Measurements from ENCODE around the gene PPM1D.
A peak's percentile ranks its signal among the peaks of the same experiment; 100 is the strongest.
"Not testable (repeated sequence)": the region's sequence is repeated elsewhere in the genome, so short reads cannot be mapped to it uniquely, and the experiment has no call there.

Gene PPM1D

DNA sequence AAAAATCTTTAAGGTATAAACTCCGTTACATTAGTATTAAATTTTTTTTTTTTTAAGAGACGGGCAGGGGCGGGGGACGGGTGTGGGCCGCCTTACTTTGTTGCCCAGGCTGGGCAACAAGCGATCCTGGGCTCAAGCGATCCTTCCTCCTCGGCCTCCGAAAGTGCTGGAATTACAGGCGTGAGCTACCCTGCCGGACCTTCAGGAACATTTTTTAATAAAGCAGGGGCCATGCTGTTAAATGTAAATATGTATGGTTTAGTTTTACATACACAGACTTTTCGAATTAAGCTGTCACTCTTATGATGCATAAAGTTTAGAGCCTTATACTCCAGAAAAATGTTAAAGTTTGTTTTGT lies 2.4 kb downstream of the PPM1D start:
- Histone ChIP-seq H3K27ac (ENCODE audit: low read depth, low read length) (no peak overlapping the region), H3K4me1 (ENCODE audit: control insufficient read depth, low read length) (peaks cover 25% of the 10 kb centered on the region), H3K79me2 (ENCODE audit: control insufficient read depth, low read length) (peaks cover 73% of the 10 kb centered on the region), H3K9me2 (replicated peaks; ENCODE audit: control insufficient read depth, low read length) (no peaks in the 10 kb centered on the region), H3K36me3 (ENCODE audit: control insufficient read depth, low read length) (peaks cover 4% of the 10 kb centered on the region; the same call in 1 of the 2 replicates), H3K4me2 (ENCODE audit: low read length) (peak overlapping the region; percentile 78), H3K27me3 (ENCODE audit: control insufficient read depth, low read length) (no peaks in the 10 kb centered on the region), H3K4me3 (ENCODE audit: low read length) (peak overlapping the region; percentile 85), H4K20me1 (ENCODE audit: control insufficient read depth, insufficient read depth, low read depth, low read length) (peaks cover 17% of the 10 kb centered on the region), H3F3A (ENCODE audit: control insufficient read depth, insufficient read depth) (peaks cover 7% of the 10 kb centered on the region), H3K9me3 (ENCODE audit: control insufficient read depth, insufficient read depth, low read length) (no peaks in the 10 kb centered on the region)
- TF ChIP-seq, protein P1, sequence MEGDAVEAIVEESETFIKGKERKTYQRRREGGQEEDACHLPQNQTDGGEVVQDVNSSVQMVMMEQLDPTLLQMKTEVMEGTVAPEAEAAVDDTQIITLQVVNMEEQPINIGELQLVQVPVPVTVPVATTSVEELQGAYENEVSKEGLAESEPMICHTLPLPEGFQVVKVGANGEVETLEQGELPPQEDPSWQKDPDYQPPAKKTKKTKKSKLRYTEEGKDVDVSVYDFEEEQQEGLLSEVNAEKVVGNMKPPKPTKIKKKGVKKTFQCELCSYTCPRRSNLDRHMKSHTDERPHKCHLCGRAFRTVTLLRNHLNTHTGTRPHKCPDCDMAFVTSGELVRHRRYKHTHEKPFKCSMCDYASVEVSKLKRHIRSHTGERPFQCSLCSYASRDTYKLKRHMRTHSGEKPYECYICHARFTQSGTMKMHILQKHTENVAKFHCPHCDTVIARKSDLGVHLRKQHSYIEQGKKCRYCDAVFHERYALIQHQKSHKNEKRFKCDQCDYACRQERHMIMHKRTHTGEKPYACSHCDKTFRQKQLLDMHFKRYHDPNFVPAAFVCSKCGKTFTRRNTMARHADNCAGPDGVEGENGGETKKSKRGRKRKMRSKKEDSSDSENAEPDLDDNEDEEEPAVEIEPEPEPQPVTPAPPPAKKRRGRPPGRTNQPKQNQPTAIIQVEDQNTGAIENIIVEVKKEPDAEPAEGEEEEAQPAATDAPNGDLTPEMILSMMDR (IDR thresholded peaks at IDR 0.05; ENCODE audit: low read depth, low read length, poor library complexity, severe bottlenecking) = no peak
- no peak for TF ChIP-seq EZH2phosphoT487 (IDR thresholded peaks at IDR 0.05; ENCODE audit: borderline replicate concordance, low read length)

DNA sequence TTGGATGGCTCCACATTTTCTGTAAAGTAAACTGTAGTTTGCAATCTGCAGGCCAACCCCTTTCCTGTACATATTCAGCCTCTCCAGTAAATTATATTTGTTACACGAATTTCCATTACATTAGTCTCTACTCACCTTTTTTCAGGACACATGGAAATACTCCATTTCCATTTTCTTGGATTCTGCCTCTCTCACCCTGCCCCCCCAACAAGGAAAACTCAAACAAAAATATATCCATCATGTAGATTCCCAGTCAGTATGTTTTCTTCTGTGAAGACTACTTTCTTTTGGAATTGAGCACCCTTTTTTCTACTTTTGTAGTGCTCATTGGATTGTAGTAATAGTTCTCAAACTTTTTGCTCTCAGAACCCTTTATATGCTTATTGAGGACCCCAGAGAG lies 2.9 kb downstream of the PPM1D start:
- Histone ChIP-seq H3K27me3 (ENCODE audit: control insufficient read depth, low read length) (no peaks in the 10 kb centered on the region), H3K4me2 (ENCODE audit: low read length) (peak overlapping the region; percentile 78), H3K4me1 (ENCODE audit: control insufficient read depth, low read length) (peaks cover 24% of the 10 kb centered on the region), H3K79me2 (ENCODE audit: control insufficient read depth, low read length) (peaks cover 78% of the 10 kb centered on the region), H4K20me1 (ENCODE audit: control insufficient read depth, insufficient read depth, low read depth, low read length) (peaks cover 17% of the 10 kb centered on the region), H3K4me3 (ENCODE audit: low read length) (peak overlapping the region; percentile 85), H3F3A (ENCODE audit: control insufficient read depth, insufficient read depth) (peaks cover 7% of the 10 kb centered on the region), H3K9me2 (replicated peaks; ENCODE audit: control insufficient read depth, low read length) (no peaks in the 10 kb centered on the region), H3K36me3 (ENCODE audit: control insufficient read depth, low read length) (peaks cover 4% of the 10 kb centered on the region; the same call in 1 of the 2 replicates), H3K9me3 (ENCODE audit: control insufficient read depth, insufficient read depth, low read length) (no peaks in the 10 kb centered on the region), H3K27ac (ENCODE audit: low read depth, low read length) (no peak overlapping the region)
- TF ChIP-seq, protein P1 (IDR thresholded peaks at IDR 0.05; ENCODE audit: low read depth, low read length, poor library complexity, severe bottlenecking) = no peak
- no peak for TF ChIP-seq EZH2phosphoT487 (IDR thresholded peaks at IDR 0.05; ENCODE audit: borderline replicate concordance, low read length)

DNA sequence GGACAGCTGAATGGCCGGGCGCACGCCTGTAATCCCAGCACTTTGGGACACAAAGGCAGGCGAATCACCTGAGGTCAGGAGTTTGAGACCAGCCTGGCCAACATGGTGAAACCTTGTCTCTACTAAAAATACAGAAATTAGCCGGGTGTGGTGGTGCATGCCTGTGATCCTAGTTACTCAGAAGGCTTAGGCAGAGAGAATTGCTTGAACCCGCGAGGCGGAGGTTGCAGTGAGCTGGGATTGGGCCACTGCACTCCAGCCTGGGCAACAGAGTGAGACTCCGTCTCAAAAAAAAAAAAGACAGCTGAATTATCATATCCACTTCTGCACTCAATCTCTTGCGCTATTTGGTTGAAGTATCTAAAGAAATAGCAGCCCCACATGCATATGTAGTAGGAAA lies 3.5 kb downstream of the PPM1D start:
- not testable (repeated sequence) for H3K27ac ChIP-seq (ENCODE audit: low read depth, low read length); H3K27me3 ChIP-seq (ENCODE audit: control insufficient read depth, low read length); H3K4me3 ChIP-seq (ENCODE audit: low read length); H3K9me2 ChIP-seq (replicated peaks; ENCODE audit: control insufficient read depth, low read length); H3K9me3 ChIP-seq (ENCODE audit: control insufficient read depth, insufficient read depth, low read length); H3F3A ChIP-seq (ENCODE audit: control insufficient read depth, insufficient read depth); H3K4me2 ChIP-seq (ENCODE audit: low read length); H3K36me3 ChIP-seq (ENCODE audit: control insufficient read depth, low read length)
- Histone ChIP-seq H4K20me1 (ENCODE audit: control insufficient read depth, insufficient read depth, low read depth, low read length) (peaks cover 17% of the 10 kb centered on the region), H3K79me2 (ENCODE audit: control insufficient read depth, low read length) (peaks cover 84% of the 10 kb centered on the region), H3K4me1 (ENCODE audit: control insufficient read depth, low read length) (peaks cover 18% of the 10 kb centered on the region)

DNA sequence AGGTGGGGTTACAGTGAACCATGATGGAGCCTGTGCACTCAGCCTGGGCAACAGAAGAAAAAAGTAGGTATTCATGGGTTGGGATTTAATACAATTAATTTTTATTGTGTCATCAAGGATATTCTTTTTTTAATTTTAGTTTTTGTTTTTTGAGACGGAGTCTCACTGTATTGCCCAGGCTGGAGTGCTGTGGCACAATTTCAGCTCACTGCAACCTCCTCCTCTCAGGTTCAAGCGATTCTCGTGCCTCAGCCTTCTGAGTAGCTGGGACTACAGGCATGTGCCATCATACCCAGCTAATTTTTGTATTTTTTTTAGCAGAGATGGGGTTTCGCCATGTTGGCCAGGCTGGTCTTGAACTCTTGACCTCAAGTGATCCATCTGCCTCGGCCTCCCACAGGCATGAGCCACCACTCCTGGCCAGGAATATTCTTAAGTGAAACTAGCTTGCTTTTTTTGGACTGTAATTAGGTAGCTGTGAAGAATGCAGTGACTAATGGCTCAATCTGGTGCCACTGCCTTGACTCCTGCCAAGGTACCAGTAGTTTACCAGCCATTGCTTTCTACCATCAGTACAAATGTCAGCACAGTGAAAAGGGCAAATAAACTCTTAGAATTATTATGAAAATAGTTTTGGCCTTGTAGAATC lies 4.8 kb downstream of the PPM1D start:
- Histone ChIP-seq H3F3A (ENCODE audit: control insufficient read depth, insufficient read depth) (peaks cover 3% of the 10 kb centered on the region), H3K9me3 (ENCODE audit: control insufficient read depth, insufficient read depth, low read length) (no peaks in the 10 kb centered on the region), H3K36me3 (ENCODE audit: control insufficient read depth, low read length) (peaks cover 4% of the 10 kb centered on the region; the same call in 1 of the 2 replicates), H3K4me1 (ENCODE audit: control insufficient read depth, low read length) (peaks cover 10% of the 10 kb centered on the region), H3K9me2 (replicated peaks; ENCODE audit: control insufficient read depth, low read length) (no peaks in the 10 kb centered on the region), H3K79me2 (ENCODE audit: control insufficient read depth, low read length) (peaks cover 98% of the 10 kb centered on the region), H3K4me2 (ENCODE audit: low read length) (no peak overlapping the region), H4K20me1 (ENCODE audit: control insufficient read depth, insufficient read depth, low read depth, low read length) (peaks cover 17% of the 10 kb centered on the region), H3K27me3 (ENCODE audit: control insufficient read depth, low read length) (no peaks in the 10 kb centered on the region), H3K27ac (ENCODE audit: low read depth, low read length) (no peak overlapping the region), H3K4me3 (ENCODE audit: low read length) (no peak overlapping the region)
- no peak for TF ChIP-seq EZH2phosphoT487 (IDR thresholded peaks at IDR 0.05; ENCODE audit: borderline replicate concordance, low read length)
- TF ChIP-seq, protein P1 (IDR thresholded peaks at IDR 0.05; ENCODE audit: low read depth, low read length, poor library complexity, severe bottlenecking) = no peak

All from DOHH2 (cell line).